ENCODE measurements around the gene MED31. TPM values are rescaled to one million over a fixed set of nuclear protein-coding genes. Genes with fewer than 3 reads are reported as not detected.

MED31 gene
- total and polyA plus RNA-seq, 2 experiments from 2014 or later = 5.5 to 49.3 TPM

GRCh38 chr17:6676802-6677157, 25.4 kb upstream of the MED31 start:
- Histone ChIP-seq H3K27me3 (ENCODE audit: insufficient read depth) (no peaks in the 10 kb centered on the region), H2AFZ (no peak overlapping the region), H4K20me1 (replicated peaks; ENCODE audit: insufficient read depth) (no peaks in the 10 kb centered on the region), H3K79me2 (replicated peaks; ENCODE audit: insufficient read depth) (no peaks in the 10 kb centered on the region), H3K4me1 (ENCODE audit: insufficient read depth) (no peaks in the 10 kb centered on the region; the same call in 1 of the 2 replicates), H3K9me2 (ENCODE audit: insufficient read depth) (no peaks in the 10 kb centered on the region), H3F3A (replicated peaks; ENCODE audit: low read depth) (no peaks in the 10 kb centered on the region), H3K27ac (ENCODE audit: low read depth) (no peak overlapping the region), H3K4me3 (no peak overlapping the region), H3K36me3 (ENCODE audit: insufficient read depth) (no peaks in the 10 kb centered on the region), H3K4me2 (no peak overlapping the region)
- DNase-seq (ENCODE audit: low spot score) = no peak
- H3K9me3 Mint-ChIP-seq = no peaks in the 10 kb centered on the region
- peak; percentile 32 for ATAC-seq
- no peak for TF ChIP-seq POLR2AphosphoS5 (IDR thresholded peaks at IDR 0.05; ENCODE audit: low read depth)
- TF ChIP-seq CTCF (conservative IDR thresholded peaks at IDR 0.05; ENCODE audit: low read depth in 2 of 2) = no peak
- TF ChIP-seq EZH2 (IDR thresholded peaks at IDR 0.05; ENCODE audit: low read depth, unreplicated experiment) = no peak
- no peak for TF ChIP-seq JUNB (IDR thresholded peaks at IDR 0.05; ENCODE audit: unreplicated experiment)
- TF ChIP-seq ZNF114 (CRISPR knock-in tag; IDR thresholded peaks at IDR 0.05) = no peak
- no peak for TF ChIP-seq ZNF331 (CRISPR knock-in tag; IDR thresholded peaks at IDR 0.05; ENCODE audit: low read depth)
- TF ChIP-seq ETS1 (IDR thresholded peaks at IDR 0.05) = no peak
- H3K4me1 Mint-ChIP-seq = peaks cover 2% of the 10 kb centered on the region; the same call in 1 of the 3 replicates
- no peaks in the 10 kb centered on the region for H3K27me3 Mint-ChIP-seq (ENCODE audit: insufficient read depth, low read depth, poor library complexity)
- no peaks in the 10 kb centered on the region for H3K36me3 Mint-ChIP-seq (ENCODE audit: low read depth)
- no peak overlapping the region for H3K4me3 Mint-ChIP-seq
- H3K27ac Mint-ChIP-seq = no peak overlapping the region

GRCh38 chr17:6675201-6675825, 23.9 kb upstream of the MED31 start:
- Histone ChIP-seq H3K4me3 (no peak overlapping the region), H3K4me1 (ENCODE audit: insufficient read depth) (no peaks in the 10 kb centered on the region; the same call in 1 of the 2 replicates), H3K9me2 (ENCODE audit: insufficient read depth) (no peaks in the 10 kb centered on the region), H3K27me3 (ENCODE audit: insufficient read depth) (no peaks in the 10 kb centered on the region), H4K20me1 (replicated peaks; ENCODE audit: insufficient read depth) (no peaks in the 10 kb centered on the region), H3F3A (replicated peaks; ENCODE audit: low read depth) (no peaks in the 10 kb centered on the region), H3K4me2 (no peak overlapping the region), H3K79me2 (replicated peaks; ENCODE audit: insufficient read depth) (no peaks in the 10 kb centered on the region), H3K27ac (ENCODE audit: low read depth) (no peak overlapping the region), H3K36me3 (ENCODE audit: insufficient read depth) (no peaks in the 10 kb centered on the region), H2AFZ (no peak overlapping the region)
- ATAC-seq = no peak
- Mint-ChIP-seq H3K4me3 (no peak overlapping the region), H3K36me3 (ENCODE audit: low read depth) (no peaks in the 10 kb centered on the region), H3K27me3 (ENCODE audit: insufficient read depth, low read depth, poor library complexity) (peaks cover 3% of the 10 kb centered on the region), H3K27ac (no peak overlapping the region), H3K9me3 (no peaks in the 10 kb centered on the region), H3K4me1 (peaks cover 4% of the 10 kb centered on the region; the same call in 1 of the 3 replicates)
- no peak for DNase-seq (ENCODE audit: low spot score)
- TF ChIP-seq EZH2phosphoT487 (IDR thresholded peaks at IDR 0.05; ENCODE audit: unreplicated experiment) (no peak), ZNF114 (CRISPR knock-in tag; IDR thresholded peaks at IDR 0.05) (no peak), STAT1 (IDR thresholded peaks at IDR 0.05; ENCODE audit: unreplicated experiment) (no peak), REST (IDR thresholded peaks at IDR 0.05; ENCODE audit: unreplicated experiment) (no peak), EZH2 (IDR thresholded peaks at IDR 0.05; ENCODE audit: low read depth, unreplicated experiment) (no peak), JUNB (IDR thresholded peaks at IDR 0.05; ENCODE audit: unreplicated experiment) (no peak), CREB1 (CRISPR knock-in tag; IDR thresholded peaks at IDR 0.05; ENCODE audit: low read depth) (no peak), POLR2AphosphoS5 (IDR thresholded peaks at IDR 0.05; ENCODE audit: low read depth) (no peak)
